B cell (primary cell): Measurements from ENCODE around the gene COL28A1. TPM values are rescaled to one million over a fixed set of nuclear protein-coding genes. Genes with fewer than 3 reads are reported as not detected.
A peak's percentile ranks its signal among the peaks of the same experiment; 100 is the strongest.

Source experiments
- ATAC-seq: fragments of 200-7000 bp; cut with Tn5 transposase; one replicate; pipeline ENCODE4 v1.10.0; 2021; ENCODE audit warnings: low read depth, mild to moderate bottlenecking, moderate number of reproducible peaks, moderate library complexity
- CTCF ChIA-PET: fragments of 350-600 bp; sonication (Branson Sonifier 250); formaldehyde crosslinking; loops from one replicate; lab custom pipeline; 2021; ENCODE audit warnings: antibody characterized with exemption, inconsistent platforms; lab: Charles Lee
- POLR2A ChIA-PET: fragments of 350-600 bp; sonication (Branson Sonifier 250); formaldehyde crosslinking; loops from one replicate; lab custom pipeline; 2021; ENCODE audit warnings: antibody characterized with exemption; lab: Charles Lee
- DNase-seq: peaks from one replicate; pipeline ENCODE4 v3.0.0; 2013
- H2AFZ ChIP-seq: 2 replicates; pipeline ENCODE4 v1.6.1; 2012; ENCODE audit warnings: mild to moderate bottlenecking, low read depth, low read length; ENCODE audit not compliant: insufficient read depth, poor library complexity, severe bottlenecking
- H3K27ac ChIP-seq, 2 donors: 1 replicate in 1 of 2; 2 replicates in 1 of 2; pipeline ENCODE4 v1.5.1; 2012 to 2013; ENCODE audit warnings: low read length in 2 of 2, mild to moderate bottlenecking in 2 of 2, moderate library complexity in 1 of 2
- H3K27me3 ChIP-seq, 4 experiments: fragments of 200-600 bp in 1 of 4; sonication (generic) in 1 of 4; replicated peaks in 1 of 4; 1 replicate in 2 of 4; 2 replicates in 2 of 4; pipeline versions ENCODE4 v1.6.1 to v1.7.0; 2013 to 2016; ENCODE audit warnings: low read length in 3 of 4, mild to moderate bottlenecking in 2 of 4, mixed read lengths in 1 of 4, moderate library complexity in 1 of 4; ENCODE audit not compliant: insufficient read depth in 4 of 4, control insufficient read depth in 3 of 4; ENCODE audit errors: control extremely low read depth in 1 of 4
- H3K36me3 ChIP-seq, 2 experiments: replicated peaks in 1 of 2; 1 replicate in 1 of 2; 2 replicates in 1 of 2; pipeline versions ENCODE4 v1.6.1 to v1.7.1; 2013; ENCODE audit warnings: low read length in 1 of 2; ENCODE audit not compliant: insufficient read depth in 2 of 2, control insufficient read depth in 1 of 2; ENCODE audit errors: control extremely low read depth in 1 of 2, extremely low read depth in 1 of 2
- H3K4me1 ChIP-seq, 2 donors: fragments of 200-600 bp in 1 of 2; sonication (generic) in 1 of 2; 1 replicate in 1 of 2; 2 replicates in 1 of 2; pipeline versions ENCODE4 v1.5.1 to v1.6.1; 2013 to 2017; ENCODE audit warnings: low read length in 2 of 2; ENCODE audit not compliant: control insufficient read depth in 2 of 2, insufficient read depth in 2 of 2
- H3K4me2 ChIP-seq: replicated peaks from 2 replicates; pipeline ENCODE3; 2012; ENCODE audit warnings: mild to moderate bottlenecking, low read depth, low read length; ENCODE audit not compliant: poor library complexity, severe bottlenecking
- H3K4me3 ChIP-seq, 5 experiments: fragments of 200-600 bp in 1 of 5; sonication (generic) in 1 of 5; 1 replicate in 3 of 5; 2 replicates in 2 of 5; pipeline versions ENCODE4 v1.5.1 to v1.7.0; 2011 to 2016; ENCODE audit warnings: low read length in 4 of 5, mild to moderate bottlenecking in 4 of 5, low read depth in 2 of 5, control low read depth in 1 of 5, moderate library complexity in 1 of 5; ENCODE audit not compliant: insufficient read depth in 1 of 5; ENCODE audit errors: control extremely low read depth in 1 of 5, extremely low read depth in 1 of 5
- H3K79me2 ChIP-seq: fragments of 200-600 bp; sonication (generic); one replicate; pipeline ENCODE4 v1.6.0; 2016; ENCODE audit warnings: low read length; ENCODE audit not compliant: control insufficient read depth, insufficient read depth
- H3K9ac ChIP-seq: fragments of 200-600 bp; sonication (generic); 2 replicates; pipeline ENCODE4 v1.6.1; 2017; ENCODE audit warnings: mild to moderate bottlenecking, low read length, moderate library complexity
- H3K9me3 ChIP-seq, 3 donors: one replicate each; pipeline versions ENCODE4 v1.6.1 to v1.7.1; 2013; ENCODE audit warnings: low read length in 2 of 3; ENCODE audit not compliant: control insufficient read depth in 2 of 3, insufficient read depth in 1 of 3; ENCODE audit errors: control extremely low read depth in 1 of 3
- H4K20me1 ChIP-seq: 2 replicates; pipeline ENCODE4 v1.6.0; 2012; ENCODE audit warnings: mild to moderate bottlenecking, low read length; ENCODE audit not compliant: insufficient read depth, control insufficient read depth, poor library complexity, severe bottlenecking
- H3K27ac Mint-ChIP-seq: one replicate; pipeline ENCODE4 v1.8.0; 2021; ENCODE audit warnings: mixed read lengths
- H3K27me3 Mint-ChIP-seq: one replicate; pipeline ENCODE4 v1.8.0; 2021; ENCODE audit warnings: mixed read lengths
- H3K4me1 Mint-ChIP-seq: one replicate; pipeline ENCODE4 v1.8.0; 2021; ENCODE audit warnings: mixed read lengths
- H3K4me3 Mint-ChIP-seq: one replicate; pipeline ENCODE4 v1.8.0; 2021; ENCODE audit warnings: mixed read lengths
- H3K9me3 Mint-ChIP-seq: one replicate; pipeline ENCODE4 v1.8.0; 2022; ENCODE audit warnings: mixed read lengths; ENCODE audit not compliant: insufficient read depth
- EZH2 ChIP-seq: IDR thresholded peaks from 2 replicates; pipeline ENCODE4 v1.6.1; 2012; ENCODE audit warnings: borderline replicate concordance, low read depth, mild to moderate bottlenecking, moderate library complexity, low read length; ENCODE audit not compliant: insufficient read depth, poor library complexity, severe bottlenecking
- WGBS: methylation state at CpG from one replicate; pipeline ENCODE4 v1.1.5; 2013; ENCODE audit warnings: missing lambda C conversion rate; ENCODE audit not compliant: insufficient coverage; 5-methylcytosine and 5-hydroxymethylcytosine counted together
- intact Hi-C: fragments of 100-400 bp; cut with micrococcal nuclease; formaldehyde crosslinking; loops from one replicate; pipeline ENCODE4 v1.10.0; 2022
- polyA plus RNA-seq: library from polyadenylated mRNA; depleted of rRNA; stranded (reverse); fragments of >200 nt; gene quantifications from 2 replicates; pipeline ENCODE4 v1.2.3, GENCODE V29; 2012
- total RNA-seq, 2 donors: library from RNA; stranded (reverse); fragments of 120-200 nt in 1 of 2; gene quantifications; 1 replicate in 1 of 2; 2 replicates in 1 of 2; pipeline versions ENCODE4 v1.2.3 to v1.2.4, GENCODE V29; 2013 to 2022
- TF ChIP-seq, protein P1 (sequence below): fragments of 200-600 bp; IDR thresholded peaks from one replicate; pipeline ENCODE4 v1.8.0; 2022; ENCODE audit warnings: antibody characterized with exemption, mild to moderate bottlenecking

COL28A1 gene
- total and polyA plus RNA-seq, 2 donors (not counting 1 experiment from before 2014, with no cell fraction given), result 0.18 to 0.67 TPM

DNA sequence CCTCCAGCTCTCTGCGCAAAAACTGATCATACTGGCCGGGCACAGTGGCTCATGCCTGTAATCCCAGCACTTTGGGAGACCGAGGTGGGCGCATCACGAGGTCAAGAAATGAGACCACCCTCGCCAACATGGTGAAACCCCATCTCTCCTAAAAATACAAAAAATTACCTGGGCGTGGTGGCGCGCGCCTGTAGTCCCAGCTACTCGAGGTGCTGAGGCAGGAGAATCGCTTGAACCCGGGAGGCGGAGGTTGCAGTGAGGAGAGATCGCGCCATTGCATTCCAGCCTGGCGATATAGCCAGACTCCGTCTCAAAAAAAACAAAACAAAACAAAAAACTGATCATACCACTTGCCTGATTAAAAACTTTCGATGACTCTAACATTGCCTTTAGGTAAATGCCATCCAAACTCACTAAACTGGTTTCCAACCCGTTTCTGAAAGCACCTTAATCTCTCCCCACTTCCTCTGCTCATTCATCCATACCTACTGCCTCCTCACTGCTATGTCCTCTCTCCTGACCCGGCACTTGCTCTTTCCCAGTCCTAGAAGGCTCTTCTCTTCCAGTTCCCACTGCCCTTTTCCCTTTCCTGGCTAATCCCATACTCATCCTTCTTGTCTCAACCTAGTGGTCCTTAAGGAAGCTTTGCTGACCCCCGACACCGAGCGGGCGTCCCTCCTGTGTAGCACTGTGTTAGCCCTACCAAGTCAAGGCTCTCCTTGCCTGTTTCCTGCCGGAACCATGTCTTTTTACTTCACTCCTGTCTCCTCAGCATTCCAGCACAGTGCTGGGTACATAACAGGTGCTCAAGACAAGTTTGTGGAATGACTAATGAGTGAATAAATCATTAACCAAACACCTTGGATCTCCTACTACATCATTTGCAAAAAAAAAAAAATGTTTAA is 30.3 kb upstream of the COL28A1 start:
- 89% methylated on average over 17 of the region's 26 CpGs for WGBS
- Histone ChIP-seq H4K20me1 (no peaks in the 10 kb centered on the region), H3K4me3 (peak overlapping the region; percentile 38 to 92 (median 72)), H3K4me1 (peaks cover 41 to 44% of the 10 kb centered on the region in 2 donors), H3K27ac (peak overlapping the region; percentile 93 to 99), H3K79me2 (peaks cover 50% of the 10 kb centered on the region), H3K36me3 (no peaks in the 10 kb centered on the region), H3K9me3 (no peaks in the 10 kb centered on the region), H2AFZ (peak overlapping the region; percentile 87), H3K9ac (peak overlapping the region; percentile 90), H3K4me2 (peak overlapping the region; percentile 72), H3K27me3 (no peaks in the 10 kb centered on the region)
- intact Hi-C loops, result loop anchor here (2.0 kb wide), 1 partner anchor 407 kb away; no protein-coding TSS in a partner anchor
- H3K27me3 Mint-ChIP-seq, result no peaks in the 10 kb centered on the region
- ATAC-seq (no peak), DNase-seq (no peak)
- CTCF ChIA-PET, result interaction anchor here (1.0 kb wide), 1 partner anchor 463 kb away, joined by 4 read pairs; no protein-coding TSS in a partner anchor
- POLR2A ChIA-PET, result no interaction called here
- no peak overlapping the region for H3K4me3 Mint-ChIP-seq
- no peaks in the 10 kb centered on the region for H3K9me3 Mint-ChIP-seq
- H3K27ac Mint-ChIP-seq, result no peak overlapping the region
- TF ChIP-seq EZH2, result no peak
- TF ChIP-seq, protein P1, sequence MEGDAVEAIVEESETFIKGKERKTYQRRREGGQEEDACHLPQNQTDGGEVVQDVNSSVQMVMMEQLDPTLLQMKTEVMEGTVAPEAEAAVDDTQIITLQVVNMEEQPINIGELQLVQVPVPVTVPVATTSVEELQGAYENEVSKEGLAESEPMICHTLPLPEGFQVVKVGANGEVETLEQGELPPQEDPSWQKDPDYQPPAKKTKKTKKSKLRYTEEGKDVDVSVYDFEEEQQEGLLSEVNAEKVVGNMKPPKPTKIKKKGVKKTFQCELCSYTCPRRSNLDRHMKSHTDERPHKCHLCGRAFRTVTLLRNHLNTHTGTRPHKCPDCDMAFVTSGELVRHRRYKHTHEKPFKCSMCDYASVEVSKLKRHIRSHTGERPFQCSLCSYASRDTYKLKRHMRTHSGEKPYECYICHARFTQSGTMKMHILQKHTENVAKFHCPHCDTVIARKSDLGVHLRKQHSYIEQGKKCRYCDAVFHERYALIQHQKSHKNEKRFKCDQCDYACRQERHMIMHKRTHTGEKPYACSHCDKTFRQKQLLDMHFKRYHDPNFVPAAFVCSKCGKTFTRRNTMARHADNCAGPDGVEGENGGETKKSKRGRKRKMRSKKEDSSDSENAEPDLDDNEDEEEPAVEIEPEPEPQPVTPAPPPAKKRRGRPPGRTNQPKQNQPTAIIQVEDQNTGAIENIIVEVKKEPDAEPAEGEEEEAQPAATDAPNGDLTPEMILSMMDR, result no peak
- H3K4me1 Mint-ChIP-seq, result peaks cover 35% of the 10 kb centered on the region
